HG03442 (cell line): ENCODE data around the gene ATAT1.
"Not testable (repeated sequence)": the region's sequence is repeated elsewhere in the genome, so short reads cannot be mapped to it uniquely, and the experiment has no call there.

Experiments used
- ATAC-seq: cut with Tn5 transposase; IDR thresholded peaks from one replicate; pipeline ENCODE4 v1.9.1; 2021; ENCODE audit warnings: mild to moderate bottlenecking, moderate library complexity; ENCODE audit not compliant: unreplicated experiment

Gene ATAT1

GRCh38 chr6:30626484-30627366 lies at the start of gene ATAT1:
Gene ATAT1 (plus strand): TSS chr6:30626874.
- ATAC-seq = peak; percentile 74

DNA sequence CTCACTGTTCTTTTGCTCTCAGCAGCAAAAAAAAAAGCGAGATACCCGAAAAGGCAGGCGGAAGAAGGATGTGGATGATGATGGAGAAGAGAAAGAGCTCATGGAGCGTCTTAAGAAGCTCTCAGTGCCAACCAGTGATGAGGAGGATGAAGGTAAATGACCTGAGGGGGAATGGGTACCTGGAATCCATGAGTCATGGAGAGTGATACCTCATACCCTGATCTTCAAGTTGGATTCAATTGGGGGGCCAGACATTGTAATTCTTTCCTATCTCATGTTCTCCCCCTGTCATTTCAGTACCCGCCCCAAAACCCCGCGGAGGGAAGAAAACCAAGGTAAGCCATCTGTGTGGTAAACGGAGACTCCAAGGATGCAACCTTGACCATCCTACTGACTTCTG lies 48.6 kb upstream of the ATAT1 start:
- ATAC-seq = no peak

GRCh38 chr6:30583921-30584320 lies 42.8 kb upstream of the ATAT1 start:
- ATAC-seq = no peak

GRCh38 chr6:30589754-30590358 lies 36.8 kb upstream of the ATAT1 start:
- ATAC-seq = no peak

DNA sequence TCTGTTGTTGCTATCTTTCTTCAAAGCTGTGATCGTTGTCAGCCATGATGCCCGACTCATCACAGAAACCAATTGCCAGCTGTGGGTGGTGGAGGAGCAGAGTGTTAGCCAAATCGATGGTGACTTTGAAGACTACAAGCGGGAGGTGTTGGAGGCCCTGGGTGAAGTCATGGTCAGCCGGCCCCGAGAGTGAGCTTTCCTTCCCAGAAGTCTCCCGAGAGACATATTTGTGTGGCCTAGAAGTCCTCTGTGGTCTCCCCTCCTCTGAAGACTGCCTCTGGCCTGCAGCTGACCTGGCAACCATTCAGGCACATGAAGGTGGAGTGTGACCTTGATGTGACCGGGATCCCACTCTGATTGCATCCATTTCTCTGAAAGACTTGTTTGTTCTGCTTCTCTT lies 36.2 kb upstream of the ATAT1 start:
- ATAC-seq = no peak

DNA sequence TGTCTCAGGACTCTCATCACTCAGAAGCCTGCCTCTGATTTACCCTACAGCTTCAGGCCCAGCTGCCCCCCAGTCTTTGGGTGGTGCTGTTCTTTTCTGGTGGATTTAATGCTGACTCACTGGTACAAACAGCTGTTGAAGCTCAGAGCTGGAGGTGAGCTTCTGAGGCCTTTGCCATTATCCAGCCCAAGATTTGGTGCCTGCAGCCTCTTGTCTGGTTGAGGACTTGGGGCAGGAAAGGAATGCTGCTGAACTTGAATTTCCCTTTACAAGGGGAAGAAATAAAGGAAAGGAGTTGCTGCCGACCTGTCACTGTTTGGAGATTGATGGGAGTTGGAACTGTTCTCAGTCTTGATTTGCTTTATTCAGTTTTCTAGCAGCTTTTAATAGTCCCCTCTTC lies 35.7 kb upstream of the ATAT1 start:
- ATAC-seq = no peak

- ATAC-seq = no peak
Measured at GRCh38 chr6:30592287-30592686, 34.4 kb upstream of the ATAT1 start.

DNA sequence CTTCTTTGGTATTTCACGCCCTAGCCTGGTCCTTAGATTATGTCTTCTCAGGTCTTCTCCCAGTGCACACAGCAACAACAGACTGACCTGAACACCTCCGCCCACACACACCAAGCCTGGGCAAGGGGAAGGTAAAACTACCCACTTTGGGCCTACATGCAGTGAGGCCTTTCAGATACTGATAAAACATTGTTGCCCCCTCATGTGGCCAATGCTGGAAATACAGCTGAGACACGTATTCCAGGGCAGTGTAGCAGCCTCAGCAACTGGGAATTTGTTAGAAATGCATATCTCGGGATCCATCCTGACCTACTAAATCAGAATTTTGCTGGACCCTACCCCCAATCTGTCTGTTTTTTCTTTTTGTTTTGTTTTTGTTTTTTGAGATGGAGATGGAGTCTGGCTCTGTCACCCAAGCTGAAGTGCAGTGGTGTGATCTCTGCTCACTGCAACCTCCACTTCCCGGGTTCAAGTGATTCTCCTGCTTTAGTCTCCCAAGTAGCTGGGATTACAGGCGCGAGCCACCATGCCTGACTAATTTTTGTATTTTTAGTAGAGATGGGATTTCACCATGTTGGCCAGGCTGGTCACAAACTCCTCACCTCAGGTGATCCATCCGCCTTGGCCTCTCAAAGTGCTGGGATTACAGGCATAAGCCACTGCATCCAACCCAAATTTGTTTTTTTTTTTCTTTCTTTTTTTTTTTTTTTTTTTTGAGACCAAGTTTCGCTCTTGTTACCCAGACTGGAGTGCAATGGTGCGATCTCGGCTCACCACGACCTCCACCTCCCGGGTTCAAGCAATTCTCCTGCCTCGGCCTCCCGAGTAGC lies 29.1 kb upstream of the ATAT1 start:
- ATAC-seq = not testable (repeated sequence)

- ATAC-seq = no peak
Measured at GRCh38 chr6:30598912-30599624, 27.6 kb upstream of the ATAT1 start.

DNA sequence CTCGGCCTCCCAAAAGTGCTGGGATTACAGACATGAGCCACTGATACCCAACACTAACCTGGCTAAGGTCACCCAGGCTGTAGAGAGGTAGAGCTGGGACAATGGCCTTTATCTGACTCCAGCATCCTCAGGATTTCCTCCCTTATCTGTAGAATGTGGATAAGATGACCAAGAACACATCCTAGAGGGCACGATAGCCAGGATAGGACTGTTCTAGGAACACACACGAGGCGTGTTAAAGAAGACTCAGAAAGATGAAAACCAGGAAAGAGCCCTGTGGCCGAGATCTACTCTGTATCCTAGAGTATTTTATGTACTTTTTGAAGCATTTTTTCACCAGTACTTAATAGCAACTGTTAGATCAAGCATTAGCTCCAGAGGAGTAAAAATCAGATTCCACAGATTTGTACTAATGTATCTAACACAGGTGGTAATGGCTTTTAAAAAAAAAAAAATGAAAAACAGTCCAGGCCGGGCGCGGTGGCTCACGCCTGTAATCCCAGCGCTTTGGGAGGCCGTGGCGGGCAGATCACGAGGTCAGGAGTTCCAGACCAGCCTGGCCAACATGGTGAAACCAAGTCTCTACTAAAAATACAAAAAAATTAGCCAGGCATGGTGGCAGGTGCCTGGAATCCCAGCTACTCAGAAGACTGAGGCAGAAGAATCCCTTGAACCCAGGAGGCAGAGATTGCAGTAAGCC lies 26.9 kb upstream of the ATAT1 start:
- no peak for ATAC-seq

GRCh38 chr6:30600451-30600961 lies 26.2 kb upstream of the ATAT1 start:
- no peak for ATAC-seq

- no peak for ATAC-seq
Measured at GRCh38 chr6:30601436-30601814, 25.2 kb upstream of the ATAT1 start.

- no peak for ATAC-seq
Measured at GRCh38 chr6:30601815-30602641, 24.6 kb upstream of the ATAT1 start.

DNA sequence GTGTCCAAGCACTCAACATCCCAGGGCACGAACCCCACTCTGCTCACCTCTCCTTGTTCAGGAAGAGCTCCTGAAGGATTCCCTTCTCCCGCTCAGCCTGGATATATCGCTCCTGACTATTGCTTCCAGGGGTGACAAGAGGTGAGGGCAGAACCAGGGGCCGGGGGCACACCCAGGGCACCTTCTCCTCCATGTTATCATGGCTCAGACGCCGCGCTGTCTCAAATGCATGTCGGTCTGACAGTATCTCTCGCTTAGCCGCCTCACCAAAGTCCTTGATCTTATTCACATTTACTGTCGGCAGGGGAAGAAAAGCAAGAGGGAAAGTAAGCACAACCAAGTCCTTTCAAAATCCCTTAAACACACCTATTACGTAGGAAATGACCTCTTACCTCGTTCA lies 22.7 kb upstream of the ATAT1 start:
- ATAC-seq = no peak

DNA sequence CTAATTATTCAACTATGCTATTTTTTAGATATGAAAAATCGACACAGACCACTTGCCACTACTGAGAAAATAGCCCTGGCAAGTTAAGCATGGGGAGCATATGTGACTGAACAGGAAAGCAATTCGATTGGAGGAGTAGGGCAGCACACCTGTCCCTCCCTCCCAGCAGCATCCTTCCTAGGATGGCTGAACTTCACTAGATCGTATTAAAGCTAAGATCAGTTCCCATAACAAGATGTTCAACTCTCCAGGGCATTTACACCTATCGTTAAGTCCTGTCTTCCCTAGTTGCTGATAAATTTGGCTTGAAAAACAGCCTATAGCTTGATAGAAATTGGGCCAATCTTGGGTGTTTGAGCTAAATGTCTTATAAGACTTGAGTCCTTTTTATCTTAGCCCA lies 16.6 kb upstream of the ATAT1 start:
- no peak for ATAC-seq

GRCh38 chr6:30611150-30611855 lies 15.4 kb upstream of the ATAT1 start:
- ATAC-seq = no peak

DNA sequence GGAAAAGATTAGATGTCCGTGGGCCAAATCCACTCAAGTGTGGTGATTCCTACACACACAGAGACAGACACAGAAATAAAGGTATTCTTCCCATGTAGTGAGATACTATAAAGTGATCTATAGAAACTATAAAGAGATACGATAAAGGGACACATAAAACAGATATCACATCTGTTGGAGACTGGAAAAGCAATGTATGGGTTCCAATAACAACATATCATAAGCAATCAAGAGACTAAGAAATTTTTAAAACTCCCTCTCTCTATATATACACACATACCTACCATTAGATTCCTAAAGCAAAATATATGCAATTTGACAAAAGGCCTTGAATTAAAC lies 14.8 kb upstream of the ATAT1 start:
- ATAC-seq = no peak

GRCh38 chr6:30612213-30612612 lies 14.5 kb upstream of the ATAT1 start:
- no peak for ATAC-seq
